Effector CD8-positive, alpha-beta T cell (primary cell): ENCODE results near the gene CEACAM1.
"Not testable (repeated sequence)": the region's sequence is repeated elsewhere in the genome, so short reads cannot be mapped to it uniquely, and the experiment has no call there.

Experiments used
- DNase-seq: peaks from one replicate; lab custom pipeline; 2025; lab: John Stamatoyannopoulos, UW
- total RNA-seq, 4 experiments: gene quantifications; one replicate each; lab custom pipeline; 2026; lab: John Stamatoyannopoulos, UW

Gene CEACAM1
- 0 to 0.72 (median 0.18) reads per million in 4 experiments for total RNA-seq

GRCh38 chr19:42528354-42529247 is at the start of gene CEACAM1:
Gene CEACAM1 (minus strand): TSS chr19:42528481. CDS start chr19:42528374, 107 bp downstream.
- no peak for DNase-seq

DNA sequence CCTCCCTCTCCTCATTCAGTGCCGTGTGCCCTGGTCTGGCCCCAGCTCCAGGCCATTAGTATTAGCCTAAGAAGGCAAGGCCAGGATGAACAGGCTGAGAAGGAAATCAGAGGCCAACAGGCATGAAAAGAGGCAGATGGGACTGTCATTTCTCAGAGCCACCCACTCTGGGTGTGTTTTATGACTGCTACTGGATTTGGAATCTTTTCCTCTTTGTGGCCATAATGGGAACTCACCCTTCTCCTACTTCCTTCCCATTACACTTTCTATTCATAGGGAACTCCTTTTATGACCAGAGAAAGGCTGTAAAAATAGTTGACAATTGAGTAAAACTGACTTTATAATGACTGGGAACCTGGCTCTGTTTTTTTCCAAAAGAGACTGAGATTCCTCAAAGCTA is 48.7 kb upstream of the CEACAM1 start:
- no peak for DNase-seq

DNA sequence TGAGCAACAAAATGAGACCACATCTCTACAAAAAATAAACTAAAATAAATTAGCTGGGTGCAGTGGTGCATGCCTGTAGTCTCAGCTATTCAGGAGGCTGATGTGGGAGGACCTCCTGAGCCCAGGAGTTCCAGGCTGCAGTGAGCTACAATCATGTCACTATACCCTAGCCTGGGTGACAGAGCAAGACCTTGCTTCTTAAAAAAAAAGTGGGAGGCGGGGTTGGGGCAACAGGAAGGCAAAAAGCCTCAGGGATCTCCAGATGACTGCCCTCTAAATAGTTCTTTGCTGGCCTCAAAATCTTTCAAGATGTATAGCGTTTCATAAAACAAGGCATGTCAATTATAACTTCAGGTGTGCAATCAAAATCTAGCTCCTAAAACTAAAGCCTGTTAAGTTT is 48.0 kb upstream of the CEACAM1 start:
- DNase-seq = no peak

DNA sequence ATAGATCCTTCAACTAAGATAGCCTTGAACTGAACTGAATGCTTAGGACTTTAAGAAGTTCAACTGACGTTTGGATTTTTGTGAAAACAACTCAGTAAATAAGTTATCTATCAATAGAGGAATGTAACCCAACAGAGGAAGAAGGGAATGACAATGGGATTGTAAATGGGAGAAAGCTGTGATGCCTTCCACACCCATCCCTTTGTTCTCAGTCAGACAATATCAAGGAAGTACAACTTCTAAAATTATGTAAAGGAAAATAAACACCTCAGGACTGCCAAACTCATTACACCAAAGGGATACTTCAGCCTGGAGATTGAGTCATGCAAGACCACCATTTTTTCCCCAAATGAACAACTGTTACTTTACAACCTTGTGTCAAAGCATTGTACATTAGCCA is 45.4 kb upstream of the CEACAM1 start:
- DNase-seq = no peak

DNA sequence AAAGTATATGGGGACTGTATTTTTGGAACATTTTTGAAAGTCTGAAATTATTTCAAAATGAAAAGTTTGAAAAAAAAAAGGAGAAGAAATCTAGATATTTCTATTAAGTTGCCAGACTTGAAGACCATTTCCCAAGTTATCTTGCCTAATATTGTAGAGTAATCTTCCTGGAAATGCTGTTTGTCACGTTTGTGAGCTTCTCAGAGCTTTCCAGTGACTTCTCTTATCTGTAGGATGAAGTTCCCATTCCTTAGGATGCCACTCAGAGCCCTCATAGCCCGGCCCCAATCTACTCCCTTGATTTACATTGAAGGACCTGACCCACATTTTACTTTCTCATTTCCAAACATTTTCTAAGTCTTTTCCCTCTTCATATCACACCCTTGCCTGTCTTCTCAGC is 42.8 kb upstream of the CEACAM1 start:
- no peak for DNase-seq

DNA sequence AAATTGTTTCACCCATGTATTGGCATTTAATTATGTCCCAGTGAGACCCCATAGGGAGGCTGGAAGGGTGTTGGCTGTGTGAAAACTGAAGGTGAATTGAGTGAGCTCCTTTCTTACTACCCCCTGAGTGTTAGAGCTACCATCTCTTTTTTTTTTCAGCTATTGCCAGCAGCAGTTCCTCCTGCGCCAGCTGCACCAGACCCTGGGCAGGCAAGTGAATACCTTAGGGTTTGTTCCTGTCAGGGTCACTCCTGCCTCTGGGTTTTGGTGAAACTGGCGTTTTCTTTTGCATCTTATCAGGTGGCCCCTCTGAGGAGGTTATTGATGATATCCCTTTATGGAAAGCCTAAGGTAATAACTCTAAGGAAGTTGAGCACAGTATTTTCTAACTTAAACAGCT is 40.9 kb upstream of the CEACAM1 start:
- DNase-seq = no peak

DNA sequence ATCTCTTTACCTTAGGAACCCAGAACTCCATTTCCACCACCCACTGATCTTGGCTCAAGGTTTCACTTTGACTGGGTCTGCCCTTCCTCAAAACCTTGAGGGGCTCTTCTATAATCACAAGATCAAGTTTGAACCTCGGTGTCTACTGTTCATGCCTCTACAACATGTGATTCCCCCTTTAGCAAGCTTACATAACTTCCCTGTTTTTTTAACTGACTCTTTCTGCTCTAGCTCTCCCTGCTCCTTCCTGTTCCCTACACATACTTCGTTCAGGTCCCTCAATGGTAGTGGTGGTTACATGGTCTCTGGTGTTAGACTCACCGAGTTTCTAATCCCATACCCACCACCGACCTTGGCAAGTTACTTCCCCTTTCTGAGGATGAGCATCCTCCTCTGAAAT is 39.7 kb upstream of the CEACAM1 start:
- DNase-seq = no peak

DNA sequence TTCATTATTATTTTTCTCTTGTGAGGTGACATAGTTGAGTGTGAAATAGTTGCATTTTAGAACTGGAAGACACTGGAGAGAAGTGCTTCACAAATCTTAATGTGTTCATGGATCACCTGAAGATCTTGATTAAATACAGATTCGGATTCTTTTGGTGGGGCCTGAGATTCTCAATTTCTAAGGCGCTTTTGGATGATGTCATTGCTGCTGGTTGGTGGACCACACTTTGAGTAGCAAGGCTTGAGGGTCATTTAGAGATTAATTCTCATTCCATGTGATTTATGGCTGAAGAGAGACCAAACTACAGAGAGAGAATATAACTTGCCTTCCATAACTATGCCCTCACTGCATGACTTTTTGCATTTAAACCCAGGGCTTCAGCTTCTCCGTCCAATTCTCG is 39.3 kb upstream of the CEACAM1 start:
- DNase-seq = no peak

DNA sequence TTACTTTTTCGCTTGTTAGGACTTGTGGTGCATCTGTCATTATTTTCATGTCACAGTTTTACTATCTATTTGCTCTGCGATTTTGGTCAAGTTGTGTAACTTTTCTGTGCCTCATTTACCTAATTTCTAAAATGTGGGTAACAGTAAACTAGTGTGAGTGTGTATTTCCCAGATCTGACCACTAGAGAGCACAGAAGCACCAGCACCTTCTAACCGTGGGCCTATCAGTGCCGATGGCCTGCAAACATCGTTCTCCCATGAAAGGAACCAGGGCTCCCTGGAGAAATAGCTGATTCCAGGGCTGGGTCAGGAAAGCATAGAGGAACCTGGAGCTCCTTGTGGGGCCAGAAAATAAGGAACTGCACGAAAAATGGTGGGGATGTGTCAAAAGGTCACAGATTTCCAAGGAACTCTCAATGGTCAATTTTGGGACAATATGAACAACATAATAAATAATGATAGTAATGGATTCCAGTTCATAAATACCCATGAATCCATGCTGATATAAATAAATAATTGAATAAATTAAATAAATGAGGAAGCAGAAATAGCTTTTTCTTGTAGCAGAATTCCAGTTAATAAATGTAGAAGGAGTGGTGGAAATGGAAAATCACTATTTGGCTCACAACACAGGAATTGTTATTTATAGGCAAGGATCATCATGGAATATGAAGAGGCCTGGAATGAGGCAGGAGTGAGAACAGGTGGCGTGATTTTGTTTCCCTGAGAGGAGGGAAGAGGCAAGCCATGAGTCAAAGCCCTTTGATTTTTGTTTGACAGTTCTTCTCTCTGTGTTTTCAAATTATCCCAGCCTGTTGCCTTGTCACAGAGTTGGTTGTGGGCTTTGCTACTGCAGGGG is 35.3 kb upstream of the CEACAM1 start:
- DNase-seq = no peak

GRCh38 chr19:42561512-42561911 is 33.2 kb upstream of the CEACAM1 start:
- no peak for DNase-seq

- no peak for DNase-seq
Observed at GRCh38 chr19:42560731-42561130, 32.5 kb upstream of the CEACAM1 start.

DNA sequence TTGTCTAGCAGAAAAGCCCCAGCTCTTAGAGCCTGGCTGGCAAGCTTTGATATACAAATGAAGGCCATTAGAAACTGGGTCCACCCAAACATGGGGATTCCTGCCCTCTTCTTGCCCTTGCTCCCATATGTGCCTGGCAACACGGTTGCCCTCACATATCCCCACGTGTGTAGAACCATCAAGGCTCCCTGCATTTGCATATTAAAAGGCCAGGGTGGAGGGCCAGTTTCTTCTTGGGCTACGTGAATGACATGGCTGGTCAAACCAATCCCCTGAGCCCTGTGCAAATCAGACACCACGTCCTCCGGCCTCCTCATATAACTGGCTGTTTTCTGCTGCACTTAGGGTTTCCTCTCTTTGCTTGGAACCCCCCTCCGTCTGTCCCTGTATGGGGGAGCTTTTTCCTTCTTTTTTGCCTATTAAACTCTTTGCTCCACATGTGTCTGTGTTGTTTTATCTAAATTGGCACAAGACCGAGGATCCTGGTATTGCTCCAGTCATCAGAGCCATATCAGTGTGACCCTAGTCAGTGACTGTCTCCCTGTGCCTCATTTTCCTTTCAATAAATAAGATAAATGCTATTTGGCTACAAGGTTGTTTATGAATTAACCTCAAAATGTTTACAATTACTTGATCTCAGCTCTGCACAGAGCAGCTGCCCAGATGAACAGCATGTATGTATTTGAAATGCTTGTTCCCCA is 30.3 kb upstream of the CEACAM1 start:
- DNase-seq = no peak

DNA sequence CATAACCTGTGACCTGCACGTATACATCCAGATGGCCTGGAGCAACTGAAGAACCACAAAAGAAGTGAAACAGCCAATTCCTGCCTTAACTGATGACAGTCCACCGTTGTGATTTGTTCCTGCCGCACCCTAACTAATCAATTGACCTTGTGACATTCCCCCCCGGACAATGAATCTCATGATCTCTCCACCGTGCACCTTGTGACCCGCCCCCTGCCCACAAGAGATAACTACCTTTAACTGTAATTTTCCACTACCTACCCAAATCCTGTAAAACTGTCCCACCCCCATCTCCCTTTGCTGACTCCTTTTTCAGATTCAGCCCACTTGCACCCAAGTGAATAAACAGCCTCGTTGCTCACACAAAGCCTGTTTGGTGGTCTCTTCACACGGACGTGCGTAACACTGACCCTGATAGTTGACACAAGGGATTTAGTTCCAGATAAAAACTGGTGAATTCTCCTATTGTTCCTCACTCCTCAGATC is 29.1 kb upstream of the CEACAM1 start:
- not testable (repeated sequence) for DNase-seq

DNA sequence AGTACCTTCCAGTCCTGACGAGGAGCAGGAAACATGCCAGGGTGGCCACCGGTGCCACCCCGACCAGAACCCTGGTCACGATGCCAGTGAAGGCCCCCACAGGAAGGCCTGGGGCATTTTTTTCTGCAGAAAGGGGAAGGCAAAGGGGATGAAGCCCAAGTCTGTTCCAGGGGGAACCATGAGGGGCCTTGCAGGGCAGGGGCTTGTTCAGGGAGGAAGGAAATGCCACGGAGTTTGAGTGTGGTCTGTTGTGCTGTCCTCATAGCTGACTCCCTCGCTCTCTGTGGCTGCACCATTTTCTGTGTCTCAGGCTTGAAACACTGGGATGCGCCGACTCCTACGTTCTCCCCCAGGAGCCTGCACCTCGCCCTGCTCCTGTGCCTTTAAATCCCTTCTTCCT is 27.5 kb upstream of the CEACAM1 start:
- no peak for DNase-seq

DNA sequence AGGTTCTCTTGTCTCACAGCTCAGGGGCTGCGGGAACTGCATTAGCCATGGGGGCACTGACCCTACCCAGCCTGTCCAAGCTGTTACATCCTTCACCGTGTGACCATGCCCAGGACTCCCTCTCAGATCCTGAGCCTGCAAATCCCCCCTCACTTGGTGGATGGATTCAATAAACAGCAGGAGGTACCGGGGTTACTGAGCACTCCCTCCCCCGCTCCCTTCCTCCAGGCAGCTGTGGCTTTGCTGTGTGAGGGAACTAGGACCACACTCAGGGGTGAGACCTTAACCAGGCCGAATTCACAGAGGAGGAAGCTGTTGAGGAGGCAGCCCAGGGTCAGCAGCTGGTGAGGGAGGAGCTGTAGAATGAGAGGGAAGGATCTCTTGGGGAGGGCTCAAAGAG is 27.0 kb upstream of the CEACAM1 start:
- no peak for DNase-seq

- DNase-seq = no peak
Observed at GRCh38 chr19:42554046-42554575, 25.8 kb upstream of the CEACAM1 start.

- no peak for DNase-seq
Observed at GRCh38 chr19:42553292-42554045, 25.2 kb upstream of the CEACAM1 start.

DNA sequence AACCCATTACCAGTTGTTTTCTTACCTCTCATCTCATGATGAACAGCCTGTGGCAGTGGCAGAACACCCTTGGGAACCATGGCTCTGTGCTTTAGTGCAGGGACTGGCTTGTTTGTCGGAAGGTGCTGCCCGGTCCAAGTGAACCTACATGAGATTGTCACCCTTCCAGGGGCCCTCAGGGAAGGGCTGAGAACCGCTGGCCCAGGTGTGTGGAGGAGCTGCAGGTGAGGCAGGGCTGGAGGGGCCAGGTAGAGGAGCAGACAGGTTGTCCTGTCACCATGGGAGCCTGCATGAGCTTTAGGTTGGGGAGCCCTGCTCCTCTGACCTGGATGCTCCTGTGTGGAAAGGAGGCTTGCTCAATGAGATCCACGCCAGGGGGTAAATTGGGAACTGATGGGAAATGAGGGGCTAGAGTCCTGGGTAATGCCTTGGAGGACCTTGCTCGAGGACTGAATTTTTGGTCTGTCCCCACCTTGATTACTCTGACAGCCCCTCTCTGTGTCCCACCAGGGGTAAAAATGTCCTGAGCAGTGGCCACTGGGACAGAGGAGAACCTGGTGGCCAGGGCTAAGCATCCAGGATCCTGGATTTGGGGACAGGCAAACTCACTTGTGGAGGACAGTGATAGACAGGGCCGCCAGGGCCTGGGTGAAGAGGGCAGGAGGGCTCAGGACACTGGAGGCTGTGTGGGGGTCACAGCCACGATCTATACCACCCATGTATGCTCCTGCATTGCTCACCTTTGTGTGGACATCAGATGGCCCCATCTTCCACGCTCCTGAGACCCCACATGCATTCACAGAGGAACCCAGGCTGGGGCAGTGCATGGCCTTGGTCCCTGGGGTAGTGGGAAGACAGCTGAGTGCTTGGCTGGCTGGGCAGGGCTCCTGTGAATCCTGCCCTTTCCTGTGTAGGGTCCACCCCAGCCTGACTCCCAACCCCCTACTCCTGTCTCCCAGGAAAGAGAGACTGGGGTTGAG is 24.1 kb upstream of the CEACAM1 start:
- DNase-seq = no peak

DNA sequence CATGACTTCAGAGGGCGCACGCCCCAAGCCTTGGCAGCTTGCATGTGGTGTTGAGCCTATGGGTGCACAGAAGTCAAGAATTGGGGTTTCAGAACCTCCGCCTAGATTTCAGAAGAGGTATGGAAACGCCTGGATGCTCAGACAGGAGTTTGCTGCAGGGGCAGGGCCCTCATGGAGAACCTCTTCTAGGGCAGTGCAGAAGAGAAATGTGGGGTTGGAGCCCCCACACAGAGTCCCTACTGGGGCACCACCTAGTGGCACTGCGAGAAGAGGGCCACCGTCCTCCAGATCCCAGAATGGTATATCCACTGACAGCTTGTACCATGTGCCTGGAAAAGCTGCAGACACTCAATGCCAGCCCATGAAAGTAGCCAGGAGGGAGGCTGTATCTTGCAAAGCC is 22.2 kb upstream of the CEACAM1 start:
- not testable (repeated sequence) for DNase-seq

DNA sequence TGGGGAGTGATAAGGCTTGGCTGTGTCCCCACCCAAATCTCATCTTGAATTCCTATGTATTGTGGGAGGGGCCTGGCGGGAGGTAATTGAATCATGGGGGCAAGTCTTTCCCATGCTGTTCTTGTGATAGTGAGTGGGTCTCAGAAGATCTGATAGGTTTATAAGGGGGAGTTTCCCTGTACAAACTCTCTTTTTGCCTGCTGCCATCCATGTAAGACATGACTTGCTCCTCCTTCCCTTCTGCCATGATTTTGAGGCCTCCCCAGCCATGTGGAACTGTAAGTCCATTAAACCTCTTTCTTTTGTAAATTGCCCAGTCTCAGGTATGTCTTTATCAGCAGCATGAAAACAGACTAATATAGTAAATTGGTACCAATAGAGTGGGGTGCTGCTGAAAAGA is 20.8 kb upstream of the CEACAM1 start:
- not testable (repeated sequence) for DNase-seq
